Forelimb muscle (tissue), 1 donor: Measurements from ENCODE around the gene TPRKB. TPM values are rescaled to one million over a fixed set of nuclear protein-coding genes. Genes with fewer than 3 reads are reported as not detected.
"Not testable (repeated sequence)": the region's sequence is repeated elsewhere in the genome, so short reads cannot be mapped to it uniquely, and the experiment has no call there.

Experiments
- DNase-seq: peaks from one replicate; pipeline ENCODE4 v3.0.0-alpha.2; 2013; ENCODE audit warnings: low read depth
- polyA plus RNA-seq: library from polyadenylated mRNA; unstranded; fragments of 120-200 nt; gene quantifications from one replicate; pipeline ENCODE4 v1.2.1, GENCODE V29; 2013; ENCODE audit not compliant: insufficient read length

TPRKB gene
- polyA plus RNA-seq, 1 donor, result 42.3 TPM

DNA sequence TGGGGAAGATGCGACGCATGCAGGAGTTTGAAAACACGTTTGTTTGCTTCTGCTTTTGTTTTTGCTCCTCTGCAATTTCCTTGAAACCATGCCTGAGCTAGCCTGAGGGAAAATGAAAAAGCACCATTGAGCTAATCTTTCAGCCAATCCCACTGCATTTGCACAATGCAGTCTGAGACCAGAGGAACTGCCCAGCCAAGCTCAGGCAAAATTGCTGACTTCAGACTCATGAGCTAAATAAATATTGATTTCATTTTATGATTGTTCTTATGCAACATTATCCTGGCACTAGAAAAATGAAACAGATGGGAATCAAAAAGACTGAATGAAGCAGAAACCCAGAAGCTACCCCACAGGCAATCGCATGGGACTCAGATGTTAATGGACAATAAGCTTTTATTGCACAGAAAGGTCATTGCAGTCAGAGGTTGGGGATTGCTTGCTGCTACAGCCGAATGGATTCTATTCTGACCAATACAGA is 37.0 kb downstream of the TPRKB start:
- no peak for DNase-seq

- DNase-seq, result no peak
Measured at GRCh38 chr2:73699437-73699836, 37.7 kb downstream of the TPRKB start.

GRCh38 chr2:73698101-73698500 is 39.0 kb downstream of the TPRKB start:
- no peak for DNase-seq

DNA sequence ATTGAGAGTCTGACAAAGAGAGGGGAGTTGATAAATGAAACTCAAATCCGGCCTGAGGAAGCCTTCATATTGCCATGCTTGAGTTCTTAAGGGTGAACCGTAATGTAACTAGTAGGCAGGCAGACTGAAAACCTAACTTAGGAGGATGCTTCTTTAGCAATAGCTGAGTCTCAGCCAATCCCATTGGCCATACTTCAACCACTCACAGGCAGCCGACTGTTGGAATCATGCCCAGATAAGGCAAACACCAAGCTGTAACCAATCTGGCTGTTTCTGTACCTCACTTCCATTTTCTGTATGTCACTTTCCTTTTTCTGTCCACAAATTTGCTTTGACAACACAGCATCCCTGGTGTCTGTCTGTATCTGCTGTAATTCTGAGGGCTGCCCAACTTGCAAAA is 39.5 kb downstream of the TPRKB start:
- DNase-seq, result no peak

GRCh38 chr2:73696985-73697384 is 40.2 kb downstream of the TPRKB start:
- not testable (repeated sequence) for DNase-seq

GRCh38 chr2:73696521-73696920 is 40.6 kb downstream of the TPRKB start:
- not testable (repeated sequence) for DNase-seq

DNA sequence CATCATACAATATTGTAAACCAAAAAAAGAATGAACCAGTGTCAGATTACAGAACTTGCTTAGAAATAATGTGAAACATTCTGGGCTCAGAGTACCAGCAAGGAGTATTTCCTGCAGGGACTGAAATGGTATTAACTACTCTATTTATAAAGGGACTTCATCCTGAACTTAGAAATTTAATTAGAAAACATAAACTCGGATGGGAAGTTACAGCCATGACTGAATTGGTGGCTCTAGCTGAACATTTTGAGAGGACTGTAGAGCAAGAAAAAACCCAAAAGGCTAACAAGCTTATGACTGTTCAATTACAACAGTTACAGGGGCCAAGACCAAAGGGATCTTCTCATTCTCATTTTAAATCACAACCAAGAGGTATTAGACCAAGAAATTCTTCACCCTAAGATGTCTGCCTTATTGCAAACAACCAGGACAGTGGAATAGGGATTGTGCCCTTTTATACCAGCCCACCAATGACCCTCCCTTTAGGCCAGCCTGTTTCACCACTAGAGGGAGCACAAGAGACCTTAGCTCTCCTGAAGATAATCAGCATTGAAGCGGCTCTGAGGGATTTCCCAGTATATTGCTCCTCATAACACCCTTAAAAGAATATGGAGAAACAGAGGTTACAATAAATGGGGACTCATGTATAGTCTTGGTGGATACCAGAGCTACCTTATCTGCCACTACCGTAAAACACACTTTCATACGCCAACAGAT is 46.6 kb downstream of the TPRKB start:
- not testable (repeated sequence) for DNase-seq

GRCh38 chr2:73688494-73688893 is 48.7 kb downstream of the TPRKB start:
- DNase-seq, result not testable (repeated sequence)

DNA sequence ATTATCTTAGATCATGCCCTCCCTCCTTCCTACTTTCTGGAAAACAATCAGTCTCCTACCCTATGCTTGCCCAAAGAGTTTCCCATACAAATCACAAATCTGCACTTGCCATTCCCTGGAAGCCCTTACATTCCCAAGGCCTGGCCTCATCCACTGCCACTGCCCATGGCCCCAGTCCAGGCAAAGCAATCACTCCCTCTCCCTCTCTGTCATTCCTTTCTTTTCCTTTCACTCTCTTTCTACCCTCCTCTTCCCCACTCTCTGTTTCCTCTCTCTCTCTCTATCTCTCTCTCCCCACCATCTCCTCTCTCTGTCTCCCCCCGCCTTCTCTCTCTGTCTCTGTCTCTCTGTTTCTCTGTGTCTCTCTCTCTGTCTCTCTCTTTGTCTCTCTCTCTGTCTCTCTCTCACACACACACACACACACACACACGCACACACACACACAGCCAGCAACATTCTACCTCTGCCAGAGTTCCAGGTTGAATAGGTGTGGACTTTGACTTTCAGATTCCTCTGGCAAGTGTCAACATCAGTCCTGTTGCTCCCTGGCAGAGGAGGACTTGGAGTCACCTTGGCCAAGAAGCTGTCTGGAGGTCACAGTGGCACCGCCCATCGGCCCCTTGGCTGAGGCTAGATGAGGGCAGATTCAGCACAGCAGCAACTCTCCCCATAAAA is 51.2 kb downstream of the TPRKB start:
- no peak for DNase-seq

GRCh38 chr2:73684905-73685304 is 52.2 kb downstream of the TPRKB start:
- not testable (repeated sequence) for DNase-seq

DNA sequence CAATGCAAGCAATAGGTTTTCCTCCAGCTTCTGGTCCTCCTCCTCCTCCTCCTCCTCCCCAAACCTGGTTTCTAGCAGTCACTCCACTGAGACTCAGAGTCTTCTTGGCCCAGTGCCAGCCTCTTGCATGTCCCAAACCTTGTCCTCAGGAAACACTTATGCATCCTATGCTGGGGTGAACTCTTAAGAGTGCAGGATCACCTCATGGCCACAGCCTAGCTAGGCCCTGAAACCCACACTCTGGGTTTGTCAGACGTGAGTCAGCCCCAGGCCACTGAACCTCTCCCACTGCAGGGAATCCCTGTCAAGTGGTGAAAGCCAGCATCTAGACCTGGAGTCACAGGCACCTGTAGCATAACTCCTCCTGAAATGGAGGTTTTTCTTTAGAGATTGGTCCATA is 52.8 kb downstream of the TPRKB start:
- DNase-seq, result not testable (repeated sequence)

DNA sequence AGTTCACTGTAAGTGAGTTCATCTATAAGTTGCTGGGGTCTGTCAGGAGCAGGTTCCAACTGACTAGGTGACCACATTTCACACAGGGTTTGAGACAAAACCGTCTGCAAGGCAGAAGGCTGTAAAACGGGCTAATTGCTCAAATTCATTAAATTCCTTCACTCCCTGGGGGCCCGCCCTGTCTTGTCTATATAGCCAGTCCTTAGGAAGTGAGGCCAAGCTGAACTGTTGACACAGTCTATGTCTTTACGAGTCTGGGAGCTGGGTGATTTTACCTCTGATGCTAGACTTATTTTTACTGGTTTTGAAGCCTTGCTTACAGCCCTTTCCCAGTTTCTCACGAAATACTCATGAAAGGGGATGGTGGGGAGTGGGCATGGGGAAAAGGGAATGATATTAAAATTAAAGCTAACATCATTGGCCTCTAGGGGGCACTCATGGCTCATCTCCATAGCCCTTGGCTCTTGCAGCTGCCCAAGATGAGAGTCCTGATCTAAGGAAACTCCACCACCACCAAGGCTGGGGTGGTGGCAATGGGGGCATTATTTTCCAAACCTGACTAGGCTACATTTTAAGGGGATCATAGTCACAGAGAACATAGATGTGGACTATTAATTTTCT is 57.1 kb downstream of the TPRKB start:
- DNase-seq, result not testable (repeated sequence)

Other genes starting within 250 kb of the TPRKB start
- gene NAT8, start 94.9 kb downstream of the TPRKB start, polyA plus RNA-seq, result 0.29 TPM
- 17.0 TPM for gene DUSP11, start 42.8 kb upstream of the TPRKB start, polyA plus RNA-seq
- not detected for gene C2orf78, start 46.8 kb upstream of the TPRKB start, polyA plus RNA-seq
- 42.9 TPM for gene STAMBP, start 91.6 kb upstream of the TPRKB start, polyA plus RNA-seq
- gene ACTG2, start 155.7 kb upstream of the TPRKB start, polyA plus RNA-seq, result 5.1 TPM
- 35.3 TPM for gene DGUOK, start 189.5 kb upstream of the TPRKB start, polyA plus RNA-seq
- gene TET3, start 247.6 kb upstream of the TPRKB start, polyA plus RNA-seq, result 9.0 TPM